Hematopoietic multipotent progenitor cell treated with erythropoietin and hydrocortisone succinate and interleukin-3 and kit ligand, for 15 days (in vitro differentiated cells): ENCODE measurements around the gene DQX1.
A peak's percentile ranks its signal among the peaks of the same experiment; 100 is the strongest.

Experiments used
- DNase-seq: peaks from one replicate; pipeline ENCODE4 v3.0.0-alpha.2; 2015; ENCODE audit warnings: low spot score

DQX1 gene

DNA sequence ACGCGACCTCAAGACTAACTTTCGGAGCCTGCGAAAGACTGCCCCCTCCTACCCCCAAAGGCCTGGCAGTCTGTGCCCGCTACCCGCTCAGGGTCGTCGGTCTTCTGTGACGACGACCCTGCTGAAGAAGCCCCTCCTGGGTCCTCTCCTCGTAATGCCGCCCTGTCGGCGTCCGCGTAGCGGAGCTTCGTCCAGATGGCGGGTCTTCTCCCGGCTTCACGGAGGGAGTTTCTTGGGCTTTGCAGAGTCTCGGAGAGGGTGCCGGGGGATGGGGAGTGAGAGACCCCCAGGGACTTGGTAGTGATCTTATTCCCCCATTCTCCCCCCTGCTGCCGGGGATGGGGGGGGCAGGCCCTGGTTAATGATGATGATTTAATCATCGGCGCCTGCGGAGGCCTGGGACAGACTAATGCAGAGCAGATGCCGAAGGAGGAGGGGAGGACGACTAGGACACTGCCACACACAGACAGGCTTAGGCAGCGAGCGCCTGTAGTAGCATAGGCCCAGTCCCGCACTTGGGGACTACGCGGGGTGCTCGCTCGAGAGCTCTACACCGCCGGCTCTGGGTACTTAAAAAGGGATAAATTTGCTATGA lies 18.0 kb downstream of the DQX1 start:
- DNase-seq: no peak

DNA sequence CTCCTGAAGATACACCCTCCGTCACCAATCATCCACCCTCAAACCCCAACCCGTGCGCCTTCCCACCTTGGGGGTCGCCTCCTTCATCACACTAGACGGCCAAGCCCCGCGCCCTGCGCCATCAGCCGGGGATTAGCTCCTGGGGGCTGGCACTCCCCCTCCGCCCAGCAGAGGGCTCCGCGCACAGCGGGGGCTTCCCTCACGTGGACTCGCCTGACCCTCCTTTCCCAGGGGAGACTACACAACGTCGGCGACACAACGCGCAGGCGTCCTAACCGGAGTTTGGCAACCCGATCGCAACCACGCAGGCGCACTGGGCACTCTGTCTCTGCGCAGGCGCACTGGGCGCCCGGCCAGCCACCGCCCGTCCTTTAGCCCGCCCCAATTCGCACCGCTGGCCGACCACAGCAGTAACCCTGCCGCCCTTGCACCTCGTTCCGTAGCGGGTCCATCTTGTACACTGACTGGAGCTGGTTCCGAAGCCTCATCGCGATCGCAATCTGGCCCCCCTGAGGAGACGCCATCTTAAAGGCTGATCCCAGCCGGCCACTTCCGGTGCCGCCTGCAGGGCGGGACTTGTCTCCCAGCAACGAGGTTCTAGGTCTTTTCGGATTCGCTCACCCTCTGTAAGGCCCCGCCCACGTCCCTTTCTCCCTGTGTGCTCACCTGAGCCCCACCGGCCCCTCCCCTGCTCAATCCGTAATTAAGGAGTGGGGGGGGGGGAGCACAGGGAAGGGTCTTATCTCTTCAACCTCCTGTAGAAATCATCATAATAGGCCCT lies 18.7 kb downstream of the DQX1 start, which contains the start of gene PCGF1:
TSS of gene PCGF1 (minus strand) at position 551 of the 781 bp plus-strand sequence. CDS start at position 524, 27 bp downstream.
- DNase-seq: peak; percentile 99

DNA sequence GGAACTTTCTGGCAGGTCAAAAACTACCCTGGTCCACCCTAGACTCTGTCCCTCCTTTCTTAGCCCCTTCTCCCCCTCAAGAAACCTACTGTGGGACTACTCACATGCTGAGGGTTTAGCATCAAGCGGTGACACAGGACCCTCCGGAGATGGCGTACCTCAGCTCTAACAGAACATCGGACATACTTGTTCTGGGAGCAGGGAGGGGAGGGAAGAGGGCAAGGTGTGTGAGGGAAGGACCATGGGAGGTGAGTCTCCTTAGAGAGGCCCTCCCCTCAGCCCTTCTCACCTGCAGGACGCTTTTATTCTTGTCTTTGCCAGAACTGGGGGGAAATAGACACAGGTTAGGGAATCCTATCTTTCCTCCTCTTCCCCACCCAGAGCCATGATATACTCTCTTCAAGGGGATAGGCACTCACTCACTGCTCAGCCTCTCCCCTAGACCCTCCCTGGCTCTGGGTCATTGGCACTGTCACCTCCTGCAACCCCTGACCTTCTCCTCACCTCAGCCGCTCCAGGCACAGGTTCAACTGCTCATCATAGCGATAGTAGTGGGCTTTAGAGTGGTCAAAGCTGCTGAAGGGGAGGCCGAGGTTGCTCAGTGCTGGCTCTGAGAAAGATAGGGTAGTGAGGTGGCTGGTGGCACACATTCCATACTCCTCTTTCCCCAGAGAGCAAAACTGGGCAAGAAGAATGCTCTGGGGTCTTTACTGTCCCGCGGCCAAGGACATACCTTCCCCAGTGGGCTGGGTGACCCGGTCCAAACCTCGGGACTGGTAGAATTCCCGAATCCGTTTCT lies 20.4 kb downstream of the DQX1 start:
- DNase-seq: no peak

DNA sequence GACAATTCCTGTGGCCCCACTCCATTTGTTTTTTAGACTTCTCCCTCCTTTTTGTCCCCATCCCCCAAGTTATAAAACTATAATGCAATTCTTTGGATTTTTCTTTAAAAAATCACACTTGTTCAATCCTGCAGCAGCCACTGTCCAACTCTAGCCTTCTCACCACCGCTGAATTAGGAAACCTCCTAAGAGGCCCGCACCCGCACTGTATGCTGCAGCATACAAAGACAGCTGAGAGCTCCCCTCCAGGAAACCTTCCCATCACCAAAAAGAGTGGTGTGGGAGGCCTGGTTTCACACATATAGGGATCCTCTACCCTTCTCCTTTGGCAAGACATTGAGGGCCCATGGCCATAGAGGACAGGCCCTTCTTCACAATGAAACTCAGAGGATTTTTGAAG lies 21.4 kb downstream of the DQX1 start:
- DNase-seq: no peak

DNA sequence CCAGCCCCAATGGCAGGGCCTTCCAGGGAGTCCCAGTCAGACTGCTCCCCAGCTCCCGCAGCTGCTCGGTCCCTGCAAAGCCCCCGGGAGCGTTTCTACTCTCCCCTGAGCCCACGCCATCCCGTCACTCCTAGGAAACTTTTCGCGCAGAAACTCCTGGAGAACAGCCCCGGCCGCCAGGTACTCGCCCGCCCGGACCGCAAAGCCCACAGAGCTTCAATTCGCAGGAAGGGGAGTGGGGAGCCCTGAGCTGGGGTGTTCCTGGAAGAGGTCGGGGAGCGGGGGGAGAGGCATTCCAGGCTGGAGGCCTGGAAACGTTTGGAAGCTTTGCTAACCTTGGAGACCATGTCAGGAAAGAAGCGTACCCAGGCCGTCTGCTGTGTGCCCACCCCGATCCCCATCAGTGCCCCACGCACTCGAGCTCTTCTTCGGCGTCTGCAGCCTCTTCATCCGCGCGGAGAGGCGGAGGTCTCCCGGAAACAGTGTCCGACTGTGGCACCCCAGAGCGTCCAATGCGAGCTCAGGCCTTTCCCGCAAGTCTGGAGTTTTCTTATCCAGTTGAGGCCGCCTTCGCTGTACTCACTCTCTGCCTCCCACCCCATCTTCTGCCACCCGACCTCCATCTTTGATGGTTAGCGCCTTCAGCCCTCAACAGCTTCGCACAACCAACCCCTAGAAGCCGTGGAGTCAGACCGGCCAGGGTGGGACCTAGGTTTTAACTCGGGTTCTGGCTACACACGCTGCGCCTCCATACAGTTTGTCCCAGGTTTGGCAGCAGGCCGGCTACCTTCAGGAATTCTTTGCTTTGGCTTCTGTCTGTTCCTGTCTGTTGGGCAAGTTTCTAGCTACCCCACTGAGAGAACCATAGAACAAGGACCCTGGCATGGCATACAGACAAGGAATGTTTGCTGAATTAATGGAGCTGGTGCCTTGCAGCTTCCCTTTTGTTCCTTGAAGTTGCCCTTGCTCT lies 22.2 kb downstream of the DQX1 start:
- DNase-seq: no peak

DNA sequence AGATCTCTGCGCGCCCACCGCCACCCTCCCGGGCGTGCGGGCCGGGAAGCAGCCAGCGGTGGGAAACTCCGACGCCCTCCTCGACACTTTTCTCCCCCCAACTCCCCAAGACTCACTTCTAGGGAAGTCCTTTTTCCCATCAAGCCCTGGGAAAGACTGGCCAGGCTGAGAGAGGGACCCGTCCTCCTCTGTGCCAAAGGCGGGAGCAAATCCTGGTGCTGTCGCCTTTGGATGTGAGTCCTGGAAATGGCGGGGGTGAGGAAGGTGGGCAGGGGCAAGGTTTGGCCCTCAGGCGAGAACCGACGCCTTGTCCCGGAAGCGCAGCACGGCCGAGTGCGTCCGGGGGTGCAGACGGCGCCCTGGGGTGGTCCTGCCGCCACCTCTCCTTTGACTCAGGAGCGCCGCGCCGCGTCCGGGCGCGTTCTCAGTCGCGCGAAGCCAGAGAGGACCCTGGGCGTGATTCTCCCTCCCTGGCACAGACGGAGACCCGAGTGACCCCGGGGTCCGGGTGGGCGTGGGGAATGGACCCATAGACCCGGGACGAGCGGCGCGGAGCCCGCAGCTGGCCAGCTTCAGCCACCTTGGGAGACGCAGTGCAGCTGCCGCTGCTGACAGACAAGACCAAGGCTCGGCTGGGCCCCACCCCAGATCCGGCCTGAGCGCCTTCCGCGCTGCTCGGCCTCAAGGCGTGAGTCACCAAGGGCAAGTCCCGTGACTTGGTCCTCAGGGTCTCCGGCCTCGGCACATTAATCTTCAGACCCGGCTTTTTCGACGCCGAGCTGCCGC lies 23.1 kb downstream of the DQX1 start:
- DNase-seq: peak; percentile 67

DNA sequence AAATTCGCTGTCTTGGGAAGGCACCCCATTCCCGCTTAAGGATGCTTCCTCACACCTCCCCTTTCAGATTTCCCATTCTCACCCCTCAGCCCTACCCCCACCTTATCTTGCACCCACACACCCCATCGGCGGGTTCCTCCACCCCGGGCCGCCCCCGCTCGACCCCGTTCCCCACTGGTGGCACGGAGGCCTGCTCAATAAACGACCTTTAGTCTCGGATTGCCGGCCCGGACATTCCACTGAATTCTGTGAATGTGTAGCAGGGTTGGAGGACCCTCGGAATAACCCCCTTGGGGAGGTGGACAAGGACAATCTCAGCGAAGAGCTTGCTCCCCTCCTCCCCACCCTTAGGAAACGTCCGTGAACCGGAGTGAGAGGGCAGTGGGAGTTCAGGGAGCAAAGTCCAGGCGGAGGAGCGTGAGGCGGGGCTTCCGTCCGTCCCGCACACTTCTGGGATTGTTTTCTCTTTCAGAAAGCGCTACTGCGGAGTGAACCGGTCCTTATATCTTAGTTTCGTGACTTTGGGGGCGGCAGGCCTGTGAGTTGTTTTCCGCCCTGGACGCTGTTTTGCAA lies 23.8 kb downstream of the DQX1 start:
- DNase-seq: no peak

DNA sequence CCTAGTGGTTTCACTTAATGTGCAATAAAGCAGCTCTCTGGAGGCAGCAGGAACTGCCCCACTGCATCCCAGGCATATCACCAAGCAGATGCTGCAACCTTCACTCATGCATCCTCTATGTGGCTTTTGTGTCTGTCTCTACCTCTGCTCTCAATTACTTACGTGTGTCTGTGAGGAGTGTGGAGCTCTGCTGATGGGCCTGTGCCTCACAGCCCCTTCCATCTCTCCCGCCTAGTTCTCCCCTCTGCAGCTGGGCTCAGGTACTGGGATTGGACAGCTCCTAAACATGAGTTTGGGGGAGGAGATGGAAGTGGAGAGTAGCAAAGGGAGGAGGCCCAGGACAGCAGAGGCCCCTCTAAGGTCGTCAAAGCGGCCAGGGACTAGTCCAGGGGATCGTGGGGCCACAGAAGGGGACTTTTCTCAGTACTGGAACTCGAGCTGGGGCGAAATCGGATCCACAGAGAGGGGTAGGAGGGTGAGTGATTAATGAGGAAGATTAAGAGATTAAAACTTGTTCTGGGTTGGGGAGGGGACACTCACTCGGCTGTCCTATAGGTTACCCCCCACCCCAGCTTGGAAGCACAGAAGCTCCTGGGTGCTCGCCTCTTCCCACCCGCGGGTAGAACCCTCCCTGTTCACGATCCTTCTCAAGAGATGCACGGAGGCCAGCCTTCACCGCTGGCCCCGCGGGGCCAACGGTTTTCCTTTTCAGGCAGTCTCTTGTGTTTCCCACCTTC lies 24.5 kb downstream of the DQX1 start:
- DNase-seq: no peak

DNA sequence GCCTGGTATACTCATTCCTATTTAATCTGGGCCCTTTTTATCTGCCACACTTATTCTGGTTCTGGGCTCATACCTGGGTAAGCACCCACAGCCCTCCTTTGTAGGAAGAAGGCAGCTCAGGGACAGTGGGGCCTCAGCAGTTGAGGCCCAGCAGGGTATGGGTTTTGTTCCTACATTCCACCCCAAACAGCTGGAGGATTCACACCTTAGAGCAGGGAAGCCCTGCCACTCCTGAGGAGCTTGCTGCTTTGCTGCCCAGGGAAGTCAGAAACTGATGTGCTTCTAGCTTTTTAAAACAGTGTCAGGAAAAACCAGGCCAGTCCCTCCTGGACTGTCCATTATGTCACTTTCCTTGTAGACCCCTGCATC lies 25.5 kb downstream of the DQX1 start:
- DNase-seq: no peak

DNA sequence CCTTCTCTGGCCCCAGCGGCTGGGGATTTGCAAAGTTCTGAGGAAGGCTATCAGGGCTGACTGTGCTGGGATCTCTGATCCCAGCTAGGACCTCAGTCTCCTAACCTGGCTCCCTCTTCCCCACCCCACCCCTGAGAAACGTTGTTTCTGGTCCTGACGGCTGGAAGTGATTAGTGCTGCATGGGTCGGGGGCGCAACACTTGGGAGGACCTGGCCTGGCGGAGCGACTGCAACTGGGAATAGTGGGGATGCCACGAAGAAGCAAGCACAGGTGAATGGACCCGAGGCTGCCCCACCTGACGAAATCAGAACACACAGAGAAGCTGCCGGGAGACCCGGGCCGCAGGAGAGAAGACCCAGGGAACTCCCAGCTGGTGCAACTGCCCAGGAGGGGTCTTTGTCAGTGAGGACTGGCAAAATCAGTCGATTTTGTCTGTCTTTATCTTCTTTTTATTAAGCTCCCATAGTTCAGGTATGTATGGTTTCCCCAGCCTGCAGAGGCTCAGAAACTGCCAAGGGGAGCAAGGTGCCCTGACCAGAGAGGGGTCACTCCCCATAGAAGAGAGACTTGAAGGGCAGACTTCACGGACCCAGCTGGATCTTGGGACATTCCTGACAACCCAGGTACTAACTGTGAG lies 26.0 kb downstream of the DQX1 start:
- DNase-seq: no peak

DNA sequence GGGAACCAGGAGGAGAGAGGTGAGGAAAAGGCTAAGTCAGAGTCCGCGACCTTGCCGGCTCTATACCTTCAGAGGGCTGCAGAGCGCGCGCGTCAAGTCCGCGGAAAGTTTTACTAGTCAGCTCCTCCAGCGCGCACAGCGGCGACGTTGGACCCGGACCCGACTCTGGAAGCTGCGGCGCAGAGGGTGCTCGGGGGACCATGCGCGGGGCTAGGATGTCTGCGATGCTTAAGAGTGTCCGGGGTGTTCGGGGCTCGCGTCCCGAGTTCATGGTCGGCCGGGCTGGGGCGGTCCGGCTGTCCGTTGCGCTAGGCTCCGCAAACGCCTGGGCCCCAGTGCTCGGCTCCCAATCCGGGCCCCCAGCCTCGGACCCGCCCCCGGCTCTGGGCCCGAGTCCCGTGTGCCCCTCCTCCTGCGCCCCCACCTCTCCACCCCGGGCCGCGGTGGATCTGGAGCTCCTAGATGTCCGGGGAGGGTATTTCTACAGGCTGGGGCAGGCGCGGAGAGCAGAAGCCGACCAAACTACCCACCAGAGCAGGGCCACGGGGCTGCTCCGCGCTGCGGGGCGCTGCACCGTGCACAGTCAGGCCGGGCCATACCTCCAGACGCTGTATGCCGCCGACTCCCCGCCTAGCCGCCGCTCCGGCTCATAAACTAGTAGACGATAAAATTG lies 26.6 kb downstream of the DQX1 start, which contains the start of gene LBX2:
TSS of gene LBX2 (minus strand) at position 337 of the 673 bp plus-strand sequence. CDS start at position 271, 66 bp downstream.
- no peak for DNase-seq

DNA sequence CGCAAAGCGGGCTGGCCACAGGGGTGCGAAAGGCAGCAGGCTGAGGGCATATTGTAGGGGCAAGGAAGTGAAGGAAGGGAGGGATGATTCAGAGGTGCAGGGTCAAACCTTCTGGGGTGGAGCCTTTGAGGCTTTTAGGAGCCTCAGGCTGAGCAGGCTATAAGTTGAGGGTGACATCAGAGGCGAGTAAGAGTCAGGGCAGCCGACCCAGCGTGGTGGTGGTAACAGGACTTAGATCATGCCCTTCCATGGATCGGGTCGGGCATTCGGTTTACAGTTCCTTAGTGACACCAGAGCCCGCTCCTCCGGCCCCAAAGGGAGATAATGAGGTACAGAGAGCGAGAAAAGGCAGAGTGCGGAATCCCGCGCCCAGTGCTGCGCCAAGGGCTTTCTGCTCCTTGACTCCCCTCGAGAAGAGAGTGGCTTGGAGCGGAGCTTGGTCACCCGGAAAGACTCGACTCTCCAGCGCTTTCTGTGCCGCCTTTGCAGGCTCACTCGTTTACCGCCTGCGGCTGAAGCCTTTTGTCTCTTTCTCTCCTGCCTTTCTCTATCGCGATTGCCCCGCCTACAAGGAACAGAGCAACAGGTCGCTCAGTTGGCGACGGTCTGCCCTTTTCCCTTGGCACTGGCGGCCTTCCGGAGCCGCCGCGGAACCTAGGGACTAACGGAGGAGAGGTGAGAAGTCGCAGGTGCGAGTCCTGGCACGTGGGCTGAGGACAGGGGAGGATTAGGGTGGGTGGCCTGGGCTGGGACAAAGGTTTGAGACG lies 27.3 kb downstream of the DQX1 start:
- DNase-seq: no peak

DNA sequence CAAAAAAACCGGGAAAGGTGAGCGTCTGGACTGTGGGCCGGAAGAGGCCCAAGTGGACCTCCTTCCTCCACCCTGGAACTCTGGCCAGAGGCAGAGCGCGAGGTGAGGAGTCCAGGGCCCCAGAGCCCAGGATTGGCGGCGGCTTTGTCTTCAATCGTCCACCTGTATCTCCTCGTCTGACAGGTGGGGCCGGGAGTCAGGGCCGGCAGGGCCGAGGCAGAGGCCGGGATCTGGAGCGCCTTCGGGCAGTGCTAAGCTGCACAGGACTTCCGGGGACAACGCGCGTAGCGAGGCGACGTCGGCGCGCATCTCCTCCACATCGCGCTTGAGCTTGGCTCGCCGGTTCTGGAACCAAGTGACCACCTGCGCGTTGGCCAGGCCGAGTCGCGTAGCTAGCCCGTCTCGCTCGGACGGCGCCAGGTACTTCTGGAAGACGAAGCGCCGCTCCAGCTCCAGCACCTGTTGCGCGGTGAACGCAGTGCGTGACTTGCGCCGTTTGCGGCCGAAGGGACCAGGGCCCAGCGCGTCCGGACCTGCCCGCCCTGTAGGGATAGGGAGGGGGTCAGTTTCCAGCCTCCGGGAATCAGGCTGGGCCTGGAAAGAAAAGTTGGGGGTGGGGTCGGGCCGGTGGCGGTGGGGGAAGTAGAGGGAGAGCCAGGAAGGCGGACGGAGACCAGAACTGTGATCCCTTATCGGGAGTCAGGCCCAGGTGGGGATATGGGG lies 28.1 kb downstream of the DQX1 start:
- no peak for DNase-seq

DNA sequence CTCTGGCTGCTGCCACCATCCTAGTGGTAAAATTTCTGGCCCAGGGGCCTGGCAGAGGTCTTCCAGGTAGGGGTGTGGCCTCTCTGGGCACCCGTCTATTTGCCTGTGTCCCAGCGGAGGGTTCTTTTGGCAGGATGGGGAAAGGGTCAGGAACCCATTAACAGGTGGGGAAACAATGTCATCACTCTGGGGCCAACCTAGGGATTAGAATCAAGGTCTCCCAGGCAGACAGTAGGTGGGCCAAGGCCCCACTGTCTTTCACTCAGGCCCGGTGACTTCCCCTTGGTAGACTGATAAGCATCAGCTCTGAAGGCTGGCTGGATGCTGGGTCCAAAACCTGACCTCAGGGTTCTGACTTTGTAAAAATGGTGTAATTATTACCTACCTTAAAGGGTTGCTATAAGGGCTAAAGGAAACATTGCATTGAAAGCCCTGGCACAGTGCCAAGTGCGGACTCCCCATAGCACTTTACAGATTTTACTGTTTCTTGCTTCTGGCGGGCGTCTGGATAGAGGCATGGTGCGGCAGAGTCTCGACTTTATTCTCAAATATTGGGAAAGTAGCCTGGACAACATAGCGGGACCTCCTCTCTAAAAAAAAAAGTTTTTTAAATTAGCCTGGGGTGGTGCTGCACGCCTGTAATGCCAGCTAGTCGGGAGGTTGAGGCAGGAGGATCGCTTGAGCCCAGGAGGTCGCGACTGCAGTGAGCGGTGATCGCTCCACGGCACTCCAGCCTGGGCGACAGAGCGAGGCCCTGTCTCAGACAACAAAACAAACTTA lies 28.8 kb downstream of the DQX1 start:
- DNase-seq: peak; percentile 20

DNA sequence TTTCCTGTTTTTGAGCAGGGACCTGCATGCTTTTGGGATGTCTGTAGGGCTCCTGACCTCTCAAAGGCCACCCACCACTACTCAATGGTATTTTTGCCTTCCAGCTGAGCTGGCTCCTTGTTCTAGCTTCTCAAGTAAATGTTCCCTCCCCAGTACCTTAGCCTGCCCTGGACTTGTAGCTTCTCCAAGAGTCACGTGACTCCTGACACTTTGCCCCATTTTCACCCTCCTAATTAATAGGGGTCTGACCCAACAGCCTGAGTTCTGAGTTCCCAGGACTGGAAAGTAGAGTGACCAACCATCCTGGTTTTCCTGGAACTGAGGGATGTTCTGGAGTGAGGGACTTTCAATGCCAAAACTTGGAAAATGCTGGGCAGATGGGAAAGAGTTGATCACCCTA lies 30.6 kb downstream of the DQX1 start:
- no peak for DNase-seq

DNA sequence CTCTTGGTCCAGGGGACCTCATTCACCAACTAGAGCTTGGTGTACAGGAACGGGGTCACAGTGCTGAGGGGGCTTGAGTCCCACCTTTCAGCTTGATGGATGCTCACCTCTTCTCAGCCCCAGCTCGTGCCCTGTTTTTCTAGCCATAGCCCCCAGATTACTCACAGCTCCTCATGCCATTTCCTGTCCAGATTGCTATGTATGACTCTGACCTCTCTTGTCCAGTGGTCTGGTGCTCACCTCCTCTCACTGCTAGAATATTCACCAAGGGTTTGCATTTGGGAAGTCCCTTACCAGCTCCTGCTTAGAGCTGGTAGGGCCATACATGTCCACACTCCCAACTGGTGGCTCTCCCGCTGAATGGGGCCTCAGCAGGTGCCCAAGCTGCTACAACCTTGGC lies 32.5 kb downstream of the DQX1 start:
- DNase-seq: no peak
